ENCODE data around the gene FAAP20.

GRCh38 chr1:2173546-2174347 lies 20.8 kb downstream of the FAAP20 start:
- TF ChIP-seq, protein P1, sequence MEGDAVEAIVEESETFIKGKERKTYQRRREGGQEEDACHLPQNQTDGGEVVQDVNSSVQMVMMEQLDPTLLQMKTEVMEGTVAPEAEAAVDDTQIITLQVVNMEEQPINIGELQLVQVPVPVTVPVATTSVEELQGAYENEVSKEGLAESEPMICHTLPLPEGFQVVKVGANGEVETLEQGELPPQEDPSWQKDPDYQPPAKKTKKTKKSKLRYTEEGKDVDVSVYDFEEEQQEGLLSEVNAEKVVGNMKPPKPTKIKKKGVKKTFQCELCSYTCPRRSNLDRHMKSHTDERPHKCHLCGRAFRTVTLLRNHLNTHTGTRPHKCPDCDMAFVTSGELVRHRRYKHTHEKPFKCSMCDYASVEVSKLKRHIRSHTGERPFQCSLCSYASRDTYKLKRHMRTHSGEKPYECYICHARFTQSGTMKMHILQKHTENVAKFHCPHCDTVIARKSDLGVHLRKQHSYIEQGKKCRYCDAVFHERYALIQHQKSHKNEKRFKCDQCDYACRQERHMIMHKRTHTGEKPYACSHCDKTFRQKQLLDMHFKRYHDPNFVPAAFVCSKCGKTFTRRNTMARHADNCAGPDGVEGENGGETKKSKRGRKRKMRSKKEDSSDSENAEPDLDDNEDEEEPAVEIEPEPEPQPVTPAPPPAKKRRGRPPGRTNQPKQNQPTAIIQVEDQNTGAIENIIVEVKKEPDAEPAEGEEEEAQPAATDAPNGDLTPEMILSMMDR (IDR thresholded peaks at IDR 0.05), result no peak
- TF ChIP-seq POLR2A (IDR thresholded peaks at IDR 0.05) (no peak), POLR2AphosphoS5 (IDR thresholded peaks at IDR 0.05) (no peak), EP300 (IDR thresholded peaks at IDR 0.05) (no peak)

Measured in sigmoid colon (tissue), 4 donors.